Activated T-cell treated with anti-CD3 and anti-CD28 coated beads for 1 hour (primary cell): ENCODE measurements around the gene MUSTN1.

Experiments
- DNase-seq: peaks from one replicate; pipeline ENCODE4 v3.0.0-alpha.2; 2020; ENCODE audit warnings: low read depth

MUSTN1 gene

GRCh38 chr3:52852419-52852818 lies 17.6 kb upstream of the MUSTN1 start:
- DNase-seq, result no peak

DNA sequence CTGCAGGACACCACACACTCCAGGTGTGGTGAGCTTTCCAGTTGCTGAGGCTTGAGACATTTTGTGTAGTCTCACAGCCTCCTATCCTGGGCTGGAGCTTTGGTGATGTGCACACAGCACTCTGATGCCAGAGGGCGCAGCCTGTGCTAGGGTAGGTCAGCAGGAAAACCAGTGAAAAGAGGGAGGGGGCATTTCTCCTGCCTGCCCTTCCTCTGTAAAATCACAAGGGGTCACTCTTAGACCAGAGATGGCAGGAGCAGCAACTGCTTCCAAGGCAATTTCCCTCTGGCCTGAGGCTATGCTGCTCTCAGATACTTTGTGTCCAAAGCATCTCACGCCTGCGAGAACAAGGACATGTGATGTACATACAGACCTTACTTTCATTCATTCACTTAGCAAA lies 16.5 kb upstream of the MUSTN1 start:
- DNase-seq, result no peak

DNA sequence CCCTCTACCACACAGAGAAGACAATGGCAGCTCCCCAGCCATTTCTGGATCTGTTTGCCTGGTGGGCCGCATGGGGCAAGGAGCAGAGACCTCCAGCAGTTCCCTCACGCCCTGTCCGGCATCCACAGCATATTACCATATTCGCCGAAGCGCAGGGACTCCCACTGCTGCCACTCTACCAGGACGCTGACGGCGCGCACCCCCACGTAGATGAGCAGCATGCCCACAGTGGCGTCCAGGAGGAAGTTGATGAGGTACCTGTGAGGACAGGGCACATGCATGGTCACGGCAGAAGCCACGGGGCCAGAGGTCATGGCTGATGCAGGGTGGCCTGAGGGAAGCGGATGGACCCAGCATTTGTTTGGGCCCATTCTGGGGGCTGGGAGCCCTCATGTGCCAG lies 14.8 kb upstream of the MUSTN1 start:
- no peak for DNase-seq

- DNase-seq, result no peak
Observed at GRCh38 chr3:52848617-52849016, 13.8 kb upstream of the MUSTN1 start.

- no peak for DNase-seq
Observed at GRCh38 chr3:52847726-52848125, 12.9 kb upstream of the MUSTN1 start.

DNA sequence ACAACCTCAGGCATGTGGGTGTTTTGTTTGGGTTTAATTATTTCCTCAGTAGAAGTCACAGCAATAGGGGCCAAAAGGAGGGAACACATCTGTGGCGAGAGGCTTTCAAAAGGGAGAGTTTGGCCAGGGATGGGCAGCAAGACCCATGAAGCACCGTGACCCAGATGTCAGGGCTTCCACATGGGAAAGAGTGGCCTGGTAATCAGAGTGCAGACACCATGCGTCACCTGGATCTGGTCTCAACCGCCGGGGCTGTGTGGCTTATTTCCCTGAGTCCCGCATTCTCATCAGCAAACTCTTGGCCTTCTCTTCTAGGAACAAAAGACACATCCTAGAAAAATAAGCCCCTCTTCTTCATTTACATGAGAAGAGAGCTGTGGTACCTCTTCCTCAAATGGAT lies 12.4 kb upstream of the MUSTN1 start:
- no peak for DNase-seq

DNA sequence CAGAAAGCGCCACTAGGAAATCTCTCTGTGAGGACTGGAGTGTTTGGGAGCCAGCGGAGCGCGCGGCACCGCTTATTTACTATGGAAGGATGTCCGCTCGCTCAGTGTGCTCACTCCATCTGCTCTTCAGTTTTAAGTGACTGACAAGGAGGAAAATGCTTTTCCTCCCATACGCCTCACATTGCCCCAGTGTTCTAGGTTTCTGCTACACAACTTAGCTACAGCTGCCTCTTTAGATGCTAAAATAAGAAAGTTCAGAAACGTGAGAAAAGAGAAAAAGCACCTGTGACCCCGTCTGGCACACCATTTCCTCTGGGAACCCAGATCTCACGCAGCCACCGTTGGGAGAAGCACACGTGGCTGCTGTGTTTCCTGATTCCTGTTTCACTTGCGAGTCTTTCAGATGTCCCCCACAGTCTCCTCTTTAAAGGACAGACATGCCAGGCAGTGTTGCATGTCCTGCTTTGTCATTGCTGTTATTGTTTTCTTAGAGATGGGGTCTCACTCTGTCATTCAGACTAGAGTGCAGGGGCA lies 11.7 kb upstream of the MUSTN1 start:
- no peak for DNase-seq

DNA sequence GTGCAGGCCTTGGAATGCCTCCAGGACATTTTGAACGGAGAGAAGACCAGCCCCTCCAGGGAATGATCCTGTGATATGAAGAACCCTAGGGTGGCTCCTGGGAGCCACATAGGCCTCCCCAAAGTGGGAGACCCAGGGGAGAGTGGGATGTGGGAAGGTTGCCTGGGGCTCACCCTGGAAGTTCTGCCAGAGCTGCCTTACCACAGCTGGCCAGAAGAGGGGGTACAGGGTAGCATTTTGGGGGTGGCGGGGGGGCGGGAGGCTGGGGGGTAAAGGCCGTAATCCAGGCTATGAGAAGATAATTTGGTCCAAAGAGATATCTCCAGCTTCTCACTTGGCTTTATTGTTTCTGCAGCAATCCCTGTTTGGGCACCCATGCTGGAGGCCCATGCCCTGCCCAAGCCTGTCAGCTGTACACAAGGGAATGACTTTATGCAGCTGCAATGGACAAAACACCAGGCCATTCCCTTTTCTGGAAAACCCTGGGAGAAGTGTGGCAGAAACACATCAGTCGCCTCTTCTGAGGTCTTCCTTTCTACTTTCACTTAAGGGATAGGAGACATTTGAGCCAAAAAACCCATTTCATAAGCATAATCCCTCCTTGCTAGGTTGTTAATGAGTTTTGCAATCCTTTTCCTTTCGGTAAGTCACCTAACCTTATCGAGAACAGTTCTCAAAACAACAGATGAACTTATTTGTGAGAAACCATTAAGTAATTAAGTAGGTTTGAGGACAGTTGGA lies 11.0 kb upstream of the MUSTN1 start:
- DNase-seq, result peak; percentile 23

DNA sequence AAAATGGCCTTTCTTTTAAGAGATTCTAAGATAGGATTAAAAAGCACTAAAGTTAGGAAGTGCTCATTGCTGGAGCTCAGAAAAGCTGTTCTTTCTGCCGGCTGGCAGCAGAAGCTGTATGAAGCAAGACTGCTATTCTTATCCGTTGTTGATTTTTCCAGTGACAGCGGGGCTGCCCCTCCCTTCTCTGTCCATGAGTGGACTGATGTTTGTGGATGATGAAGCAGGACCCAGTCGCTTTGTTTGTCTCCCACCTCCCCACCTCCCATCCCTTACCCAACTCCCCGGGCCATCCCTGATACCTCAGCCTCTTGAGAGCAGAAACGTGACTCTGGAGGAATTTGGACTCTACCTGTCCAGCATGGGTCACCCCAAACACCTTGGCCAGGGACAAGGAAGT lies 10.3 kb upstream of the MUSTN1 start:
- no peak for DNase-seq

GRCh38 chr3:52844290-52844975 lies 9.6 kb upstream of the MUSTN1 start:
- DNase-seq, result no peak

DNA sequence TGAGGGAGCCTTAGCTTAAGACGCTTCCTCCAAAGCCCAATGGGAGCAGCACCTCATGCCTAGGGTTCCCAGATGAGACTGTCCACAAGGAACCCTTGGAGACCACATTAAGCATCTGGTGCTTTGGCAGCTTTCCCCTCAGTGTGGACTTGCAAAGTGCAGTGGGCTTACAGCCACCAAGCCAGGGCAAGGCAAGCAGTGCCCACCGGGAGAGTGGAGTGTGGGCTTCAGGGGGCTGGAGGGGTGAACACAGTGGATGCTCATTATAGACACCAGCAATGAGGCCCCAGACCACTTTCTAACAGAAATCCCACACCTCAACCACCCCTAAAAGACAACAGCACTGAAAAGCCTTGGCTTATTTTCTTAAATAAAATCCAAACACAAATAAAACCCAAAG lies 9.1 kb upstream of the MUSTN1 start:
- no peak for DNase-seq

- DNase-seq, result no peak
Observed at GRCh38 chr3:52843108-52843865, 8.5 kb upstream of the MUSTN1 start.

DNA sequence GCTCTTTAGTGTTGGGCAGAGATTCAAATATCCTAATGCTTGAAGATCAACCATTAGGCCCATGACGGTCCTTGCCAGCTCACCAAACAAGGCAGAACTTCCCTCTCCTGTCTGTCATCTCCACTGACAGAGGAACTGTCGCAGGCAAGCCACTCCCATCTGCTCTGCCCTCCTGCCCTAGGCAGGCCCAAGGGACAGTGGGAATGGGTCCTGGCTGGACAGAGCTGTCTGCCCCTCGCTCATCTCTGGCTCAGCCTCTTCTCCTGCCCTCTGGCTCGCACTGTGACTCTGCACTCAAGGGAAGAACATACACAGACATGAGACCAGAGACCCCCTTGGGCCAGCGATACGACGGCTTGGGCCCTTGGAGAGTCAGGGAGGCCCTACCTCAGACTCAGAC lies 7.6 kb upstream of the MUSTN1 start:
- no peak for DNase-seq

- no peak for DNase-seq
Observed at GRCh38 chr3:52841981-52842340, 7.1 kb upstream of the MUSTN1 start.

GRCh38 chr3:52841211-52841980 lies 6.6 kb upstream of the MUSTN1 start:
- no peak for DNase-seq

DNA sequence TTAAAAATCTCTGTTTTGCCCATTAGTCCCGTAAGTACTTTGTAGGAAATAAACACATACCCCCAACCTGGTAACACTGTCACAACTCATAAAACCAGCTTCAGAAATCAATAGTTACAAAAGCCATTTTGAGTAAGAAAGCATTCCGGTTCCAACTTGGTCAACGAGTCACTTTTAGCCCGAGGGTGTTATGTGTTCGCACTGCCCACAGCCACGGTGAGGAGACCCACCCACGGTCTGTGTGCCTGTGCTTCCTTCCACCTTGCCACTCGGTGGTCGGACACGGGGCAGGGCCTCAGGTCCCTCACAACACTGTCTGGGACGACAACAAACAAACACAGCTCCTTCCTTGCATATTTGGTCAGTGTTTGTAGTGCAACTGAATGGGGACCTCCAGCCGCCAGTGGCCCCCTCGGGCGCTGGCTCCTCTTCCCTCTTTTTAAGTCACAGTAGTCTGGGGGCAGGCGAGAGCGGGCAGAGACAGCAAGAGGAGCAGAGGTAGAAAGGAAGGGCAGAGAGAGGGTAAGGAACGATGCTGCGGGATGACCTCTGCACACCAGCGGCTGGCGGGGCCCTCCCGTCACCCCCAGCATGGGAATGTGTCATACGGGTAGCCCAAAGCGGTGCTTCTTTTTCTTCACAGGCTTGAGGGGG lies 5.2 kb upstream of the MUSTN1 start:
- no peak for DNase-seq

- DNase-seq, result no peak
Observed at GRCh38 chr3:52839268-52839575, 4.4 kb upstream of the MUSTN1 start.

DNA sequence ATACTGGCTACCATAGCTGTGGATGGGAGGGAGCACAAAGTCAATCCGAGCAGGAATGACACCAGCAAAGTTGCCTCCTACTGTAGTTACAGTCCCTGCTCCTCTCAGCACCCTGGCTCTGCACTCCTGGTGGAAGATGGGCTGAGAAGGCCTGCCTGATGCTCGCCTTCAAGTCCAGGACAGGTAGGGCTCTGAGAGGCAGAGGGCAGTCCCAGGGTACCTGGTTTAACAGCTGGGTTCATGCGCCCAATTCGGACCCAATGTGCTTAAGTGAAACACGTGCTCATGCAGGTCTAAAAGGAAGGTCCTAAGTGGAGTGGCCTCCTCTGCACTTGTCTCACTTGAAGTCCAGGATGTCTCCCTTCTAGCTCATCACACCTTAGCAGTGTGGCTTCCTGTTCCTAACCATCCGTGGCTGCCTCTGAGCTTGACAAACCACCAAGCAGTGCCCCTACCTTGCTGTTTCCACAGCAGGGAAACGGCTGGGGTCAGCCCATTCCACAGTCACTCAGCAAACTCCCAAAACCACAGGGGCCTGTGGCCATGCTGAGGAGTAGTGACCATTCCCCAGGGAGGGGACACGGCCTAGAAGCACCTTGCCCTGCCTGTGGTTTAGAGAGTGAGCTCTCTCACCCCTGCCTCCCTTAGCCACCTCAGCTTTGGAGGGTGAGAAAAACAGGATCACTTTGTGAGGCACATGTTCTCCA lies 3.9 kb upstream of the MUSTN1 start:
- no peak for DNase-seq

GRCh38 chr3:52836986-52837385 lies 2.2 kb upstream of the MUSTN1 start:
- no peak for DNase-seq

- DNase-seq, result no peak
Observed at GRCh38 chr3:52836471-52836845, 1.6 kb upstream of the MUSTN1 start.

DNA sequence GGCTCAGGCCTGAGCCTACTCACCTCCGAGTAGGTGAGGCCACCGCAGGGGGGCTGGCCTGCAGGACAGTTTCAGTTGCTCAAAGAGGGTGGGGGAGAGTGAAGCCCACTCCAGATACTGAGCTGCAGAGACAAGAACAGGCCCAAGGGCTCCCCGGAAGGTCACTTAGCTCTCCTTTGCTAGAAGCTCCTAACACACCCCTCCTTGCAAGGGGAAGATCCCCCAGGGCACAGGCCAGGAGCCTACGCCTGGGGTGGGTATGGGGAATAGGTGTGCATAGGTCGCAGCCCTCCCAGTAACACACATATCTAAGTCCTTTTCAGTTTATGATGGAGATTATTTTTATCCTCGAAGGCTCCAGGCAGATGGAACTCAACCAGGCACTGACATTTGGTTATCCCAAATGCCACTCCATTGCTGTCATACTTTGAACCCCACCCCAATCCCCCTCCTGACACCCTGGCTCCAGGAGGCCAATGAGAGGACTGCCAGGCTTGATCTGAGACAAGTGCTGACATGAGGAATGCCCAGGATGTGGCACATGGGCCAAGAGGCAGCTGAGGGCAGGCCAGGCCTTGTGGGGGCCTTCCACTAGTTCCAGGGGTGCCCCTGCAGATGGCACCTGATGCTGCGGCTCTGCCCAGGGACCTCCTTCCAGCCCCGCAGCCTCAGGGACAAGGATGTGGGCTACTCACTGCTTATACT lies 1.1 kb upstream of the MUSTN1 start:
- no peak for DNase-seq
